Glutamatergic neuron (in vitro differentiated cells): ENCODE results near the gene SLCO3A1. TPM values are rescaled to one million over a fixed set of nuclear protein-coding genes. Genes with fewer than 3 reads are reported as not detected.

Experiments used
- DNase-seq: peaks from one replicate; pipeline ENCODE4 v3.0.0; 2022
- H3K27ac Mint-ChIP-seq: one replicate; pipeline ENCODE4 v1.8.0; 2020; ENCODE audit warnings: mild to moderate bottlenecking, mixed read lengths, inconsistent platforms; ENCODE audit not compliant: unreplicated experiment
- H3K27me3 Mint-ChIP-seq: one replicate; pipeline ENCODE4 v1.8.0; 2020; ENCODE audit warnings: mild to moderate bottlenecking, moderate library complexity, mixed read lengths, inconsistent platforms; ENCODE audit not compliant: unreplicated experiment
- H3K36me3 Mint-ChIP-seq: one replicate; pipeline ENCODE4 v1.8.0; 2020; ENCODE audit warnings: mild to moderate bottlenecking, mixed read lengths, inconsistent platforms; ENCODE audit not compliant: unreplicated experiment
- H3K4me1 Mint-ChIP-seq: one replicate; pipeline ENCODE4 v1.8.0; 2020; ENCODE audit warnings: mild to moderate bottlenecking, low read depth, mixed read lengths, inconsistent platforms; ENCODE audit not compliant: unreplicated experiment
- H3K4me3 Mint-ChIP-seq: one replicate; pipeline ENCODE4 v1.8.0; 2020; ENCODE audit warnings: mild to moderate bottlenecking, mixed read lengths, inconsistent platforms; ENCODE audit not compliant: unreplicated experiment
- H3K9me3 Mint-ChIP-seq: one replicate; pipeline ENCODE4 v1.8.0; 2020; ENCODE audit warnings: mild to moderate bottlenecking, moderate library complexity, mixed read lengths, inconsistent platforms; ENCODE audit not compliant: unreplicated experiment
- CTCF ChIP-seq: fragments of 200-600 bp; sonication (generic); IDR thresholded peaks from one replicate; pipeline ENCODE4 v1.5.0; 2021; ENCODE audit not compliant: partially characterized antibody, unreplicated experiment
- total RNA-seq: library from RNA; stranded (reverse); fragmentation: NEBNext Ultra II Directional; extraction: Animal tissue kit (Norgen Biotek cat#: 25700); gene quantifications from one replicate; pipeline ENCODE4 v1.2.1, GENCODE V29; 2021; ENCODE audit not compliant: unreplicated experiment

Gene SLCO3A1
- total RNA-seq, 1 donor from 2014 or later = 27.9 TPM

- DNase-seq = peak; percentile 22
- peak overlapping the region; percentile 67 for H3K27ac Mint-ChIP-seq
- no peak overlapping the region for H3K4me3 Mint-ChIP-seq
- H3K27me3 Mint-ChIP-seq = peaks cover 2% of the 10 kb centered on the region
- no peak for TF ChIP-seq CTCF
- H3K9me3 Mint-ChIP-seq = peaks cover 5% of the 10 kb centered on the region
- no peaks in the 10 kb centered on the region for H3K36me3 Mint-ChIP-seq
- H3K4me1 Mint-ChIP-seq = peaks cover 46% of the 10 kb centered on the region
These were observed 33.8 kb downstream of the SLCO3A1 start for GRCh38 chr15:91887321-91887720.

- Mint-ChIP-seq H3K36me3 (no peaks in the 10 kb centered on the region), H3K4me1 (peaks cover 41% of the 10 kb centered on the region), H3K27me3 (peaks cover 2% of the 10 kb centered on the region), H3K9me3 (peaks cover 5% of the 10 kb centered on the region), H3K27ac (no peak overlapping the region), H3K4me3 (no peak overlapping the region)
- no peak for TF ChIP-seq CTCF
- no peak for DNase-seq
These were observed 34.4 kb downstream of the SLCO3A1 start for GRCh38 chr15:91887921-91888373.

- no peak for TF ChIP-seq CTCF
- H3K9me3 Mint-ChIP-seq = peaks cover 5% of the 10 kb centered on the region
- no peak overlapping the region for H3K4me3 Mint-ChIP-seq
- peaks cover 2% of the 10 kb centered on the region for H3K27me3 Mint-ChIP-seq
- no peak for DNase-seq
- H3K36me3 Mint-ChIP-seq = no peaks in the 10 kb centered on the region
- H3K4me1 Mint-ChIP-seq = peaks cover 34% of the 10 kb centered on the region
- H3K27ac Mint-ChIP-seq = no peak overlapping the region
These were observed 35.8 kb downstream of the SLCO3A1 start for GRCh38 chr15:91889111-91889815.

GRCh38 chr15:91890614-91891013 lies 37.1 kb downstream of the SLCO3A1 start:
- Mint-ChIP-seq H3K27ac (no peak overlapping the region), H3K4me1 (peaks cover 34% of the 10 kb centered on the region), H3K27me3 (no peaks in the 10 kb centered on the region), H3K36me3 (no peaks in the 10 kb centered on the region), H3K9me3 (peaks cover 3% of the 10 kb centered on the region), H3K4me3 (no peak overlapping the region)
- DNase-seq = no peak
- TF ChIP-seq CTCF = no peak

- DNase-seq = no peak
- Mint-ChIP-seq H3K9me3 (peaks cover 3% of the 10 kb centered on the region), H3K36me3 (no peaks in the 10 kb centered on the region), H3K27me3 (no peaks in the 10 kb centered on the region), H3K4me3 (no peak overlapping the region), H3K4me1 (peaks cover 31% of the 10 kb centered on the region), H3K27ac (no peak overlapping the region)
- no peak for TF ChIP-seq CTCF
These were observed 37.6 kb downstream of the SLCO3A1 start for GRCh38 chr15:91891101-91891500.
